ENCODE results near the gene IFT25. TPM values are rescaled to one million over a fixed set of nuclear protein-coding genes. Genes with fewer than 3 reads are reported as not detected.

IFT25 gene
- total RNA-seq, 1 donor from 2014 or later, result 14.5 TPM

DNA sequence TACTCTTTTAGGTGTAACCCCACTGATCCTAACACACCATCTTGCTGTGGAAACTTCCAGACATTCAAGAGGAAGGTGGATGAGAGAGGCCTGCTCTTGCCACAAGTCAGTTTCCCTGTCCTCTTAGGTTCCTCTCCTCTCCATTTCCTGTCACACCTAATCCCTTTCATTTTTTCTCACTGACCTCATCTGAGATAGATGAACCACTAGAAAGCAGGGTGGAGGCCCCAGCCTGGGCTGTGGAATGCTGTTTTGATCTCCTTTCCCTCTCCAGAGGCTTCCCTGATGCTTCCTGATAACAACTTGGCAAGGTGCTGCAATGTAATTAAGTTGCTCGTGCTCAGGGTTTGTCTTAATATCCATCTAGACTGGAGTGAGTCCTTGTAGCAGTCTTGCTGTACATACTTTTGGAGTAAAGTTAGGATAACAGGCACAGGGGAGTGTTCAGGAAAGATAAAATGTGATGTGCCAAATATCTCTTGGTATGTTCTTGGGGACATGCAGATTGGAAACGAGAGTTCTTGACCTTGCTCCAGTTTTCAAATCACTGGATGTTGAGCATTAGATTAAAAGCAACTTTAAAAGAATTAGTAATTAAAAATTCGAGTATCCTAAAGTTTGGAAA is 11.8 kb upstream of the IFT25 start:
- peak; percentile 13 to 23 for DNase-seq (ENCODE audit: low read depth in 2 of 2)

GRCh38 chr1:53956308-53957168 is 11.0 kb upstream of the IFT25 start:
- no peak for DNase-seq (ENCODE audit: low read depth in 2 of 2)

GRCh38 chr1:53954128-53954527 is 8.6 kb upstream of the IFT25 start:
- DNase-seq (ENCODE audit: low read depth in 2 of 2), result no peak

DNA sequence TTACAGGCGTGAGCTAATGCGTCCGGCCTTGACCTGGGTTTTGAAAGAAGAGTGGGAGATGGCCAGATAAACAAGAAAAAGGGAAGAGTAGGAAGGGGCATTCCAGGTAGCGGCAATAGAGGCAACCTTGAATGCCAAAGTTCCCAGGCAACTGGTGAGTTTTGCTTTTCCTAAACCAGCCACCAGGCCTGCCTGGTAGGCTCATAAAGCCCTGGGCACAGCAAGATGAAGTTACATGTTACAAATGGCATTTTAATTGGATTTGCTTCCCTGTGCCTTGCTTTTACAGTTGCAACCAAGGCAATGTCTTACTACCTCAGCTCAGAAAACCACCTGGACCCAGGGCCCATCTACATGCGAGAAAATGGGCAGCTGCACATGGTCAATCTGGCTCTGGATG is 6.2 kb upstream of the IFT25 start:
- DNase-seq (ENCODE audit: low read depth in 2 of 2), result no peak

DNA sequence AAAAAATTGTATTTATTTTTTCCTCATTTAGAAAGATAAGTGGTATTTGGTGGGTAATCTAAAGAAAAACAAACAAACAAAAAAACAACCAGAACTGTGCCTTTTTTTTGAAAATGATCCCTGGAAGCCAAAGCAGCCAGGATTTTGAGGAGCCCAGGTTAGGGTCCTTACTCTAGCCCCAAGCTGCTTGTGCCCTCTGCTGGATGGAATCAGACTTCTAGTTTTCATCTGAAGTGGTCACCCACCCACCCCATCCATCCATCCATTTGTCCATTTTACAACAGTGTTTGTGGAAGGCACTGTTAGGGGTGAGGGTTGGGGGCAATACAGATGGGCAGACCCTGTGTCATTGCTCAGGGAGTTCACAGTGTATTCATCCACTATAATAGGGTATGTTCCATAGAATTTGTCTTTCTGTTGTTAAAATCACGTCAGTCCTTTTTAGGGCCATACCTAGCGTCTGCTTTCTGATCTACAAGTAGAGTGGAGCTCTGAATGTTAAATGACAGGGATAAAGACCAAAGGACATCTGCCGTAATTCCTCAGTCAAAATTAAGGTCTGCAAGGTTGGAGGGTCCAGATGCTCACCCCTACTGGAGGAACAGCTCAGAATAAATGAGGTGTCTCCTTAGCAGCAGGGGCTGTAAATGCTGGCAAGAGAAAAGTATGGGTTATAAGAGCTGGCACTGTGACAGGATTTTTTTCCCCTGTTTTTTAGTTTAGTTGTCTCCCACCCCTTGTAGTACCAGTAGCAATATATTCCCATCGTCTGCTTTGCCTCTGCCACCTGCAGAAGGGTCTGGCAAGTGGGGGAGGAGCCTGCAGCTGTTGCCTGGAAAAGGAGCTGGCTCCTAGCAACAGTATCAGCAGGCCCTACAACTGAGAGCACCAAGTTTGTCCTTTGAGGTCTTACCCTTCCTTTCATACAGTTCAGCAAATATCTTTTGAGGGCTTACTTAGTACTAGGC is 3.8 kb upstream of the IFT25 start:
- peak; percentile 51 to 72 for DNase-seq (ENCODE audit: low read depth in 2 of 2)

DNA sequence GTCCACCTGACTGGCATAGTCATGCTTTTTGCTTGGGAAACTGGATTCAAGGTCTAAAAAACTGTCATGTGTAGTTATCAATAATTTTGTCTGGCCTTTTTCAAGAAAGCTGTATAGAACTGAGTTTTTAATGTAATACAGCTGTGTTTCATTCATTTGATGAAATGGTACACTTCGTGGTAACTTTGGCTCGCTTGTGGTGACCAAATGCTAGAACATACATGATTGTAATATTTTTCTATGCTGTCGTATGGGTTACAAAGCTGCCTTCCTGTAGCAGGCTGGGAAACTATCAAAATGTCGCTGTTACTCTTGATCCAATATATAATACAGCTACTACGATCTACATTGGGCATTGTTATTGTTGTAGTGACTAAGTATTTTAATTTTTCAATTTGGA is 2.8 kb upstream of the IFT25 start:
- DNase-seq (ENCODE audit: low read depth in 2 of 2), result no peak

GRCh38 chr1:53947172-53947907 is 1.8 kb upstream of the IFT25 start:
- no peak for DNase-seq (ENCODE audit: low read depth in 2 of 2)

DNA sequence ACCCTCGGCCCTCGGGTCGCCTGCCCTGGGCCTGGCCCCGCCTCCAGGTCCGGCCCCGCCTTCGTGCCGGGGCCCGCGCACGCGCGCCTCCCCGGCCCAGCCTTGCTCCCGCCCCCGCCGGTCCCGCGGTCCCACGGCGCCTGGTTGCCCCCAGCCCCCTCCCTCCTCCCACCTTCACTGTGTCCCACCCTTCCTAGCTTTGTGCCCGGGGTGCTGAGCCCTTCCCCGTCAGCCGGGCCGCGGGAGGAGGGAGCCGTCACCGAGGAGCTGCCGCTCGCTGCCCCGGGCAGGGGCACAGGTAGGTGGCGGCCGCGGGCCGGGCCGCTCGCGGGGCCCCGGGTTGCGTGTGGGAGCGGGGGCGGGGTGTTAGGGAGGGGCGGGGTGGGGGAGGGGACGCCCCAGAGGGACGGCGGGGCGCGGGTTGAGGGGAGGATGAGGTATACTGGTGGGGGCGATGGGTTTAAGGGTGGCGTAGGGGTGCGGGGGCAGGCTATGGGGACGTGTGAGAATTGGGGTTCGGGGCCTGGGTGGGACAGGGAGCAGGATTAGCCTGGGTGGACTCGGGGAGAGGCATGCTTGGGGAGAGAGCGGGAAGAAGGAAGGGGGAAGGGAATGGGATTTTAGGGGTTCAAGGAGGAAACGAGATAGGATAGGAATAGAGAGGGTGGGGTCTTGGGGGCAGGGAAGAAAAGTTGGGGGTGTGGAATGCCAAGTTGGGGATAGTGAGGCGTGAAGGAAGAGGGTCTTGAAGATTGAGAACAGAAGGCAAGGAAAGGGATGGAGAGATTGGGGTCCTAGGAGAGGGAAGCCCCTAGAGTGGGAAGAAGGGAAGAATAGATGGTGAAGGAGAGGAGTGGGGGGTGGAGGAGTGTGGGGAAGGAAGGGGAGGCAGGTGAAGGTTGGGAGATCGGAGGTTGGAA is 1.0 kb upstream of the IFT25 start, which contains the start of gene LRRC42:
Gene LRRC42, plus strand, starts transcription at position 99 of the 920 bp plus-strand sequence. CDS start 5,650 bp downstream, outside the sequence.
- DNase-seq (ENCODE audit: low read depth in 2 of 2), result no peak

- DNase-seq (ENCODE audit: low read depth in 2 of 2), result no peak
Measured at GRCh38 chr1:53945183-53945432, 391 bp downstream of the IFT25 start.

- peak in 1 of 2 donors; percentile 10 for DNase-seq (ENCODE audit: low read depth in 2 of 2)
Measured at GRCh38 chr1:53944469-53945182, 873 bp downstream of the IFT25 start.

DNA sequence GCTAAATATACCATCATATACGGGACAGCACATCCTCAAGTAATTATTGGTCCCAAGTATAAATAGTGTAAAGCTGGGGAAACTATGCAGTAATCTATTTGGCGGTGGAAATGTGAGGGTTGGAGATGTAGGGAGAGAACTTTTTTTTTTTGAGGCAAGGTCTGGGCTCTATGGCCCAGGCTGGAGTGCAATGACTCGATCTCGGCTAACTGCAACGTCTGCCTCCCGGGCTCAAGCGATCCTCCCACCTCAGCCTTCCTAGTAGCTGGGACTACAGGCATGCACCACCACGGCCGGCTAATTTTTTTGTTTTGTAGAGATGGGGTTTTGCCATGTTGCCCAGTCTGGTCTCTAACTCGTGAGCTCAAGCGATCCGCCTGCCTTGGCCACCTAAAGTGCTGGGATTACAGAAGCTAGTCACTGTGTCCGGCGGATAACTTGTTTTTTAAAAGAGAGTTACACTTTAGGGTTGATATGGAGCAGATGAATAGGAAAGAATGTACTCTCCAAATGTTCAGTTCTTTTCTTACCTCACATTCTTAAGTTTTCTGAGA is 1.9 kb downstream of the IFT25 start:
- no peak for DNase-seq (ENCODE audit: low read depth in 2 of 2)

DNA sequence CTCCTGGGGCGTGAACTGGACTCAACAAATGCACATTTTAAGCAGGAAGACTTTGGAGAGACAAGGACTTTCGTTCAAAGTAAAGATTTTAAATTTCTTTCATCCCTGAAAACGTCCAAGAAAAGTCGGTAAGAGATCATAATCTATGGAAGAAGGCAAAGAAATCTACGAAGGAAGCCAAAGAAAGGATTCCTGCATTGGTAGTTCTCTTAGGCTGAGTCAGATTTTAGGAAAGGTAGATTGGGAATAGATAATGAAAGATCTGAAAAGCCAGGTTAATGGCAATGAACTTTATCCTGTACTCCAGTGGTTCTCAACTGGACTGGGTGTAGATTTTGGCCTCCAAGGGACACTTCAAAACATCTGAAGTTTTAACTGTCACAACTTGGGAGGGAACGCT is 2.4 kb downstream of the IFT25 start:
- no peak for DNase-seq (ENCODE audit: low read depth in 2 of 2)

- DNase-seq (ENCODE audit: low read depth in 2 of 2), result peak in 1 of 2 donors; percentile 19
Measured at GRCh38 chr1:53942127-53942957, 3.2 kb downstream of the IFT25 start.

DNA sequence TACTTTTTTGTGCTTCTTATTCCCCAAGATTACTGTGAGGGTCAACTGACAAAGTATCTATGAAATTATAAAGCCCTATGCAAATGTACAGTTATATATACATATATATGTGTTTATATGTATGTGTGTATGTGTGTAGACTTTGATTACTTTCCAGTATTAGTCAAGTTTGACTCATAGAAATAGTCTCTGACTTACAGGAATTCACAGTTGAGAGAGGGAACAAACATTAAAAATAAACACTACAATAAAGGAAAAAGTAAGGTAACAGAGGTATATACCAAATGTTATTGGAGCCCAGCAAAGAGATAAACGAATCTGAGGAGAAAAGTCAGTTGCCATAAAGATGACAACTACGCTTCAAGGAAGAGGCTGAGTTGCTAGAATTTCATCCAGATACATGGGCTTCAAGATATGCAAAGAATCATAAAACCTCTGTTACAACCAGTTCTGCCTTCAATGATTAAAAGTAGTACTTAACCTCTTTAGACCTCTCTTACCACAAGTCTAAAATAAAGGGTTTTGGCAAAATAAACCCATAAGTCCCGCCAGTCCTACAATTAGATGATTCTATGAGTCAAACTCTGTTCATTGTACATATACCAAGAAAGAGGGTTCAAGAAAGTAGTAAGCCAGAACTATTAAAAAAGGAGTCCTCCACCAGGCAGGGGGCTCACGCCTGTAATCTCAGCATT is 7.2 kb downstream of the IFT25 start:
- DNase-seq (ENCODE audit: low read depth in 2 of 2), result no peak

- DNase-seq (ENCODE audit: low read depth in 2 of 2), result no peak
Measured at GRCh38 chr1:53936430-53936829, 9.1 kb downstream of the IFT25 start.

- DNase-seq (ENCODE audit: low read depth in 2 of 2), result no peak
Measured at GRCh38 chr1:53934170-53934765, 11.2 kb downstream of the IFT25 start.

DNA sequence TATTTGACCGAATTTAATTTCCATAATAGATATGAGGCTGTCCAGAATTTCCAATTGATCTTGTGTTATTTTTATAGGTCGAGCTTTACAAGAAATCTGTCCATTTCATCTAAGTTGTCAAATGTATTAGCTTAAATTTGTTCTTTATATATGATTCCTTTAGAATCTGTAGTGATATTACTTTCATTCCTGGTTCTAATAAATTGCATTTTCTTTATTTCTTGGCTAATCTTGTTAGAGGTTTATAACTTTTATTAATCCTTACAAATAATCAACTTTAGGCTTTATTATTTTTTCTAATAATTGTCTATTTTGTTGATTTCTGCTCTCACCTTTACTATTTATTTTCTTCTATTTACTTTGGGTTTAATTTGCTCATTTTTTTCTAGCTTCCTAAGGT is 14.0 kb downstream of the IFT25 start:
- no peak for DNase-seq (ENCODE audit: low read depth in 2 of 2)
